ENCODE data around the gene PTPRN2.

DNA sequence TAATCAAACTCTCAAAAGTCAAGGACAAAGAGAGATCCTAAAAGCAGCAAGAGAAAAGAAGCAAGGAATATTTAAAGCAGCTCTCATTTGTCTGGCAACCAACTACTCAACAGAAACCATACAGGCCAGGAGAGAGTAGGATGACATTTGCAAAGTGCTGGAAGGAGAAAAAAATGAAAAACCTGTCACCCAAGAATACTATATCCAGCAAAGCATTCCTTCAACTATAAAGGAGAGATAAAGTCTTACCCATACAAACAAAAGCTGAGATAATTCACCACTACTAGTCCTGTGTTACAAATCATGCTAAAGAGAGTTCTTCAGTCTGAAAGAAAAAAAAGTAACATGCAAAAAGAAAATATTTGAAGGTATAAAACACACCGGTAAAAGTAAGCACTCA lies 357.7 kb downstream of the PTPRN2 start:
- TF ChIP-seq CHD2 (IDR thresholded peaks at IDR 0.05; ENCODE audit: low read length) = no peak
- TF ChIP-seq, protein P1, sequence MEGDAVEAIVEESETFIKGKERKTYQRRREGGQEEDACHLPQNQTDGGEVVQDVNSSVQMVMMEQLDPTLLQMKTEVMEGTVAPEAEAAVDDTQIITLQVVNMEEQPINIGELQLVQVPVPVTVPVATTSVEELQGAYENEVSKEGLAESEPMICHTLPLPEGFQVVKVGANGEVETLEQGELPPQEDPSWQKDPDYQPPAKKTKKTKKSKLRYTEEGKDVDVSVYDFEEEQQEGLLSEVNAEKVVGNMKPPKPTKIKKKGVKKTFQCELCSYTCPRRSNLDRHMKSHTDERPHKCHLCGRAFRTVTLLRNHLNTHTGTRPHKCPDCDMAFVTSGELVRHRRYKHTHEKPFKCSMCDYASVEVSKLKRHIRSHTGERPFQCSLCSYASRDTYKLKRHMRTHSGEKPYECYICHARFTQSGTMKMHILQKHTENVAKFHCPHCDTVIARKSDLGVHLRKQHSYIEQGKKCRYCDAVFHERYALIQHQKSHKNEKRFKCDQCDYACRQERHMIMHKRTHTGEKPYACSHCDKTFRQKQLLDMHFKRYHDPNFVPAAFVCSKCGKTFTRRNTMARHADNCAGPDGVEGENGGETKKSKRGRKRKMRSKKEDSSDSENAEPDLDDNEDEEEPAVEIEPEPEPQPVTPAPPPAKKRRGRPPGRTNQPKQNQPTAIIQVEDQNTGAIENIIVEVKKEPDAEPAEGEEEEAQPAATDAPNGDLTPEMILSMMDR (IDR thresholded peaks at IDR 0.05; ENCODE audit: control extremely low read depth in 1 of 3, insufficient read depth in 1 of 3, low read depth in 1 of 3, low read length in 3 of 3) = no peak
- no peak for TF ChIP-seq ZNF274 (IDR thresholded peaks at IDR 0.05; ENCODE audit: borderline replicate concordance, extremely low read depth, low read length)
- TF ChIP-seq TCF12 (IDR thresholded peaks at IDR 0.05; ENCODE audit: low read depth, low read length) = no peak
- TF ChIP-seq POLR2A (IDR thresholded peaks at IDR 0.05; ENCODE audit: control extremely low read depth in 1 of 2, low read depth in 2 of 2, low read length in 2 of 2) = no peak
- no peak for TF ChIP-seq CEBPB (IDR thresholded peaks at IDR 0.05; ENCODE audit: low read depth, low read length)
- TF ChIP-seq RXRA (IDR thresholded peaks at IDR 0.05; ENCODE audit: insufficient read depth, low read depth, low read length) = no peak
- no peak for TF ChIP-seq JUN (IDR thresholded peaks at IDR 0.05; ENCODE audit: low read depth, low read length)
- no peak for TF ChIP-seq TAF1 (IDR thresholded peaks at IDR 0.05; ENCODE audit: low read depth, low read length)
- TF ChIP-seq RAD21 (IDR thresholded peaks at IDR 0.05 in 1 of 2, conservative IDR thresholded peaks at IDR 0.05 in 1 of 2; ENCODE audit: low read depth in 2 of 2, low read length in 2 of 2) = no peak
- TF ChIP-seq POLR2AphosphoS5 (IDR thresholded peaks at IDR 0.05; ENCODE audit: low read depth, low read length) = no peak
- TF ChIP-seq SIRT6 (IDR thresholded peaks at IDR 0.05; ENCODE audit: low read length) = no peak

All from H1 (cell line).